HL-60 (cell line): ENCODE data around the gene GP1BA.
A peak's percentile ranks its signal among the peaks of the same experiment; 100 is the strongest.

Source experiments
- DNase-seq, 2 experiments: peaks; one replicate each; pipeline ENCODE4 v3.0.0-alpha.2; 2010 to 2020; ENCODE audit warnings: low read depth in 1 of 2, low spot score in 1 of 2
- H3K27ac ChIP-seq: fragments of 250-450 bp; sonication (Bioruptor Pico); replicated peaks from 2 replicates; pipeline ENCODE4 v1.5.1; 2020; ENCODE audit warnings: mild to moderate bottlenecking, moderate library complexity
- H3K27me3 ChIP-seq: fragments of 250-450 bp; sonication (Bioruptor Pico); 2 replicates; pipeline ENCODE4 v1.5.1; 2021; ENCODE audit warnings: mild to moderate bottlenecking, moderate library complexity; ENCODE audit not compliant: insufficient read depth, poor library complexity, severe bottlenecking
- H3K4me3 ChIP-seq: replicated peaks from 2 replicates; pipeline ENCODE4 v1.5.1; 2011; ENCODE audit warnings: mild to moderate bottlenecking, control low read depth, low read length; ENCODE audit not compliant: insufficient read depth
- GABPA ChIP-seq: IDR thresholded peaks from 2 replicates; pipeline ENCODE4 v1.6.1; 2012; ENCODE audit warnings: low read depth
- POLR2AphosphoS5 ChIP-seq: IDR thresholded peaks from 2 replicates; pipeline ENCODE4 v1.6.1; 2012; ENCODE audit warnings: low read depth
- REST ChIP-seq: IDR thresholded peaks from 2 replicates; pipeline ENCODE4 v1.6.1; 2012; ENCODE audit warnings: low read depth; ENCODE audit not compliant: insufficient replicate concordance
- SPI1 ChIP-seq: IDR thresholded peaks from 2 replicates; pipeline ENCODE4 v1.6.1; 2012; ENCODE audit warnings: low read depth, mild to moderate bottlenecking, borderline replicate concordance
- TF ChIP-seq, protein P1 (sequence below): IDR thresholded peaks from one replicate; pipeline ENCODE4 v1.5.1; 2011; ENCODE audit warnings: low read length, control low read depth, inconsistent platforms; ENCODE audit not compliant: insufficient read depth

GP1BA gene

GRCh38 chr17:4950746-4951204 is 18.7 kb downstream of the GP1BA start, which contains the start of gene ENO3:
Gene ENO3 (plus strand): TSS chr17:4951119. CDS start chr17:4951830, 711 bp downstream.
- no peak for TF ChIP-seq REST
- TF ChIP-seq SPI1: no peak
- TF ChIP-seq, protein P1, sequence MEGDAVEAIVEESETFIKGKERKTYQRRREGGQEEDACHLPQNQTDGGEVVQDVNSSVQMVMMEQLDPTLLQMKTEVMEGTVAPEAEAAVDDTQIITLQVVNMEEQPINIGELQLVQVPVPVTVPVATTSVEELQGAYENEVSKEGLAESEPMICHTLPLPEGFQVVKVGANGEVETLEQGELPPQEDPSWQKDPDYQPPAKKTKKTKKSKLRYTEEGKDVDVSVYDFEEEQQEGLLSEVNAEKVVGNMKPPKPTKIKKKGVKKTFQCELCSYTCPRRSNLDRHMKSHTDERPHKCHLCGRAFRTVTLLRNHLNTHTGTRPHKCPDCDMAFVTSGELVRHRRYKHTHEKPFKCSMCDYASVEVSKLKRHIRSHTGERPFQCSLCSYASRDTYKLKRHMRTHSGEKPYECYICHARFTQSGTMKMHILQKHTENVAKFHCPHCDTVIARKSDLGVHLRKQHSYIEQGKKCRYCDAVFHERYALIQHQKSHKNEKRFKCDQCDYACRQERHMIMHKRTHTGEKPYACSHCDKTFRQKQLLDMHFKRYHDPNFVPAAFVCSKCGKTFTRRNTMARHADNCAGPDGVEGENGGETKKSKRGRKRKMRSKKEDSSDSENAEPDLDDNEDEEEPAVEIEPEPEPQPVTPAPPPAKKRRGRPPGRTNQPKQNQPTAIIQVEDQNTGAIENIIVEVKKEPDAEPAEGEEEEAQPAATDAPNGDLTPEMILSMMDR: no peak
- no peak for TF ChIP-seq POLR2AphosphoS5
- no peak for TF ChIP-seq GABPA
- H3K27me3 ChIP-seq: no peaks in the 10 kb centered on the region
- peak within 1 kb of the TSS; percentile 41 for H3K4me3 ChIP-seq
- no peak for DNase-seq
- H3K27ac ChIP-seq: peak within 1 kb of the TSS; percentile 98

DNA sequence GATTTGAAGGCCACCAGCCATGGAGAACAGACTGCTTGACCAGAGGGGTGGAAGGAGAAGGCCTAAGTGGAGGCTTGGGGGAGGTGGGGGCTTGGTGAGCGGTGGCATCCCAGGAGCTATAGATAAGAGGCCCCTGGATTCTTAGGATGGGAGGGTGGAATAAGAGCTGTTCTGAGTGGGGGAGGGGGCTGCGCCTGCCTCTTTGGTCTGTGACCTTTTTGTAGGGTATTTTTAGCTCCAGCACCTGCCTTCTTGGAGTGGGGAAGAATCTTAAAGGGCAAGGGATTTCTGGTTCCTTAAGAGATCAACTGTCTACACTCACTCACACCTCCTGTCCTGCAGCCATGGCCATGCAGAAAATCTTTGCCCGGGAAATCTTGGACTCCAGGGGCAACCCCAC is 19.4 kb downstream of the GP1BA start:
- DNase-seq: no peak
- H3K27ac ChIP-seq: no peak overlapping the region
- H3K27me3 ChIP-seq: no peaks in the 10 kb centered on the region
- H3K4me3 ChIP-seq: no peak overlapping the region
- TF ChIP-seq SPI1 (no peak), POLR2AphosphoS5 (no peak), GABPA (no peak), REST (no peak)
- TF ChIP-seq, protein P1: no peak

GRCh38 chr17:4953451-4953961 is 21.4 kb downstream of the GP1BA start:
- no peak overlapping the region for H3K4me3 ChIP-seq
- no peak overlapping the region for H3K27ac ChIP-seq
- H3K27me3 ChIP-seq: no peaks in the 10 kb centered on the region
- no peak for TF ChIP-seq SPI1
- no peak for TF ChIP-seq GABPA
- DNase-seq: no peak

GRCh38 chr17:4955091-4955490 is 23.0 kb downstream of the GP1BA start:
- Histone ChIP-seq H3K27ac (no peak overlapping the region), H3K4me3 (no peak overlapping the region), H3K27me3 (no peaks in the 10 kb centered on the region)
- TF ChIP-seq POLR2AphosphoS5 (no peak), REST (no peak), GABPA (no peak), SPI1 (no peak)
- TF ChIP-seq, protein P1: no peak
- DNase-seq: no peak
